ENCODE data around the gene KTN1.

DNA sequence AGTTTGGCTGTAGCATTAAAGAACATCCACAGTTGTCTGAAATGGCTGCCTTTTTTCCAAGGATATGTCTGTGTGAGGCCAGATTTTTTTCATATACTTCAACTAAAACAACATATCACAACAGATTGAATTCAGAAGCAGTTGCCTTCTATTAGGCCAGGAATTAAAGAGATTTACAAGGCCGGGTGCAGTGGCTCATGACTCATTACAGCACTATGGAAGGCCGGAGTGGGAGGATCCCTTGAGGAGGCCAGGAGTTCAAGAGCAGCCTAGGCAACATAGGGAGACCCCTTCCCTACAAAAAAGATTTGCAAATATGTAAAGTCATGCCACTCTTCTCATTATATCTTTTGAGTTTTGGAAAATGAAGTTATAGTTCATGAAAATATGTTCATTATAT, 108.6 kb downstream of the KTN1 start:
- TF ChIP-seq, protein P1, sequence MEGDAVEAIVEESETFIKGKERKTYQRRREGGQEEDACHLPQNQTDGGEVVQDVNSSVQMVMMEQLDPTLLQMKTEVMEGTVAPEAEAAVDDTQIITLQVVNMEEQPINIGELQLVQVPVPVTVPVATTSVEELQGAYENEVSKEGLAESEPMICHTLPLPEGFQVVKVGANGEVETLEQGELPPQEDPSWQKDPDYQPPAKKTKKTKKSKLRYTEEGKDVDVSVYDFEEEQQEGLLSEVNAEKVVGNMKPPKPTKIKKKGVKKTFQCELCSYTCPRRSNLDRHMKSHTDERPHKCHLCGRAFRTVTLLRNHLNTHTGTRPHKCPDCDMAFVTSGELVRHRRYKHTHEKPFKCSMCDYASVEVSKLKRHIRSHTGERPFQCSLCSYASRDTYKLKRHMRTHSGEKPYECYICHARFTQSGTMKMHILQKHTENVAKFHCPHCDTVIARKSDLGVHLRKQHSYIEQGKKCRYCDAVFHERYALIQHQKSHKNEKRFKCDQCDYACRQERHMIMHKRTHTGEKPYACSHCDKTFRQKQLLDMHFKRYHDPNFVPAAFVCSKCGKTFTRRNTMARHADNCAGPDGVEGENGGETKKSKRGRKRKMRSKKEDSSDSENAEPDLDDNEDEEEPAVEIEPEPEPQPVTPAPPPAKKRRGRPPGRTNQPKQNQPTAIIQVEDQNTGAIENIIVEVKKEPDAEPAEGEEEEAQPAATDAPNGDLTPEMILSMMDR (IDR thresholded peaks at IDR 0.05), result no peak
- no peak for TF ChIP-seq POLR2A (IDR thresholded peaks at IDR 0.05)
